ENCODE data around the gene CPXM1.

Gene CPXM1

DNA sequence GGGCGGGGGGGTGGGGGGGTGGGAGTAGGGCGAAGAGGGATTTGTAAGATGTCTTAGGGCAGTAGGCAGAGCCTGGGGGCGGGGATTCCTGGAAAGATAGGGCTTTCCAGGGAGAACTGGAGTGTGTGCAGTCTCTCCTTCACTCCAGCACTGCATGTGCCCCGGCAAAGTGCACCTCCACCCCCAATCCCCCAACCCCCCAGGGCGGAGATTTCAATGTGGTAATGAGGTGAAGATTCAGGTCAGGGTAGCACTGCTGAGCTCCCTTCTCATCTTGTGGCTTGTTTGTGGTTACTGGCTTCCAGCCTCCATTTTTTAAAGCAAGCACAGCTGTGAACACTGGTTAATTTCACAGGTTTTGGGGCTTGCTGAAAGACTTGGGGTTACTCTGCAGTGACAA, 21.6 kb upstream of the CPXM1 start:
- no peak overlapping the region for H3K4me3 ChIP-seq (ENCODE audit: low read depth, low read length)
- in situ Hi-C loops (cut with HindIII; ENCODE audit: low sequenced_read_pairs): no loop called here
- TF ChIP-seq, protein P1, sequence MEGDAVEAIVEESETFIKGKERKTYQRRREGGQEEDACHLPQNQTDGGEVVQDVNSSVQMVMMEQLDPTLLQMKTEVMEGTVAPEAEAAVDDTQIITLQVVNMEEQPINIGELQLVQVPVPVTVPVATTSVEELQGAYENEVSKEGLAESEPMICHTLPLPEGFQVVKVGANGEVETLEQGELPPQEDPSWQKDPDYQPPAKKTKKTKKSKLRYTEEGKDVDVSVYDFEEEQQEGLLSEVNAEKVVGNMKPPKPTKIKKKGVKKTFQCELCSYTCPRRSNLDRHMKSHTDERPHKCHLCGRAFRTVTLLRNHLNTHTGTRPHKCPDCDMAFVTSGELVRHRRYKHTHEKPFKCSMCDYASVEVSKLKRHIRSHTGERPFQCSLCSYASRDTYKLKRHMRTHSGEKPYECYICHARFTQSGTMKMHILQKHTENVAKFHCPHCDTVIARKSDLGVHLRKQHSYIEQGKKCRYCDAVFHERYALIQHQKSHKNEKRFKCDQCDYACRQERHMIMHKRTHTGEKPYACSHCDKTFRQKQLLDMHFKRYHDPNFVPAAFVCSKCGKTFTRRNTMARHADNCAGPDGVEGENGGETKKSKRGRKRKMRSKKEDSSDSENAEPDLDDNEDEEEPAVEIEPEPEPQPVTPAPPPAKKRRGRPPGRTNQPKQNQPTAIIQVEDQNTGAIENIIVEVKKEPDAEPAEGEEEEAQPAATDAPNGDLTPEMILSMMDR (IDR thresholded peaks at IDR 0.05; ENCODE audit: low read depth, low read length): no peak
- DNase-seq (ENCODE audit: low read depth, low spot score): peak; percentile 65

DNA sequence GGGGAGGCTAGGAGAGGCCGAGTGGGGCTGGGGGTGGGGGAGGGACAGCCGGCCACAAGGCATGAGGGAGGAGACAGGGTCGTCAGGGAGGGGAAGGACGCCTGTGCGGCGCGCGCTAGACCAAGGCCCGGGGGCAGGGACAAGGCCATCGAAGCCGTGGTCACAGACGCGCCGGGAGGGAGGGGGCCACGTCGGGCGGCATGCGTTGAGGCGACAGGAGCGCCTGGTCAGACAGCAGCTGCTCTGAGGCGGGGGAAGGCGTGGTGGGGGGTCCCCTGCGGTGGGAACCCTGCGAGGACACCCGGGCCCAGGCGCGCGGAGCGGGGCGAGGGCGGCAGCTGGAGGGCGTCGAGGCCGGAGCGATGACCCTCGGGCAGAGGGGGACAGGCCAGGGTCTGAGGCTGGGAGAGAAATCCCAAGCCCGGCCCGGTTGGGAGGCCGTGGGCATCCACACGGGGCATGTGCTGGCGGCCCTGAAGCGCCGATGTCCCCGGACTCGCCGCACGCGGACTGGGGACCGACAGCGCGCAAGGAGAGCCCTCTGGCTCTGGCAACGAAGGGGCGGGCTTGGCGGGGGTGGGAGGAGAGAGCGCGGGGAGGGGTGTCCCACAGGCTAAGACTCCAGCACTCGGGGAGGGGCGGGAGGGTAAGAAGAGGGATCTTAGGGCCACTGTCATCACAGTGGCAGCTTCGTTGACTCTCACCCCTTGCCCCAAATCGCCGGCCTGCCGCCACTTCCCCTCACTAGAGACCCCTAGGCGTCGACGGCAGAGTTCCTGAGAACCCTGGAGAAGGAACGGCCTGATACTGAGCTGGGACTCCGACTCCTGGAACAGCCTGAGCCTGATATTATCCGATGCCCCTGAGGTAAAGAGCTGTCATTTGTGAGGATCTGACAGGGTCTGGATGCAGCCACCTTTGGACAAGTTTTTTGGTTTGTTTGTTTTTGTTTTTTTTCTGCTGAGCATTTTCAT, 20.8 kb upstream of the CPXM1 start:
- no peak overlapping the region for H3K4me3 ChIP-seq (ENCODE audit: low read depth, low read length)
- in situ Hi-C loops (cut with HindIII; ENCODE audit: low sequenced_read_pairs): no loop called here
- TF ChIP-seq, protein P1 (IDR thresholded peaks at IDR 0.05; ENCODE audit: low read depth, low read length): no peak
- DNase-seq (ENCODE audit: low read depth, low spot score): no peak

DNA sequence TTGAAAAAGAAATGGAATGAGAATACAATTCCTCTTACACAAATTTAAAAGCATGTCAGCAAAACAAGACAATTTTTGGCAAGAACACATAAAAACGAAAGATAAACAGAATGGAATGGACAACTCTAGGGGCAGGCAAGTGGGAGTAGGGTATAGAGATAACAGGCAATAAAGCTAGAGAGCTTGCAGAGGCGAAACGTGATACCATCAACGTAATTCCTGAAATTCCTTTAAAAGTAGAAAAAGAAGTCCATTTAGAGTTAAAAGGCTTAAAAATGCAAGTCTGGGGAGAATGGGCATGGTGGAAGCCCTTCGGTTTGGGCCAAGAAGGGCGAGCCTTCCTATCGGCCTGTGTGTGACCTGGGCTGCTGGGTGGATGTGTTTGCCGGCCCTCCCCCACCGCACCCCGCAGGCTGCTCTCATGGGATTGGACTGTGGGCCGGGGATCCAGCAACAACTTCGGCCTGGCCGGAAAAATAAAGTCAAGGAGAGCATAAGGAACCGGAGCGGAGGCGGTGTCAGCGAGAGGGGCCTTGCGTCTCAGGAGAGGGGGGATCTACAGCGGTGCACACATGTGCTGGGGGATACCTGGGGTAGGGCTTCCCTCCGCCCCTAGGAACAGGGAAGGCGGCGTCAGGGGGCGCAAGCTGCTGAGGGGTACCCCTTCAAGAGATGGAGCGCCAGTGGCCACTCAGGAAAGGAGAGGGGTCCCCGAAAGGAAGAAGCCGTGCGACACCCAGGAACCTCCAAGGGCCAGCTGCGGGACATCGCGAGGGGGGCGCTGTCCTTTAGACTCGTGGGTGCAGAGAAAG, 19.9 kb upstream of the CPXM1 start:
- TF ChIP-seq, protein P1 (IDR thresholded peaks at IDR 0.05; ENCODE audit: low read depth, low read length): no peak
- in situ Hi-C loops (cut with HindIII; ENCODE audit: low sequenced_read_pairs): no loop called here
- peak; percentile 37 for DNase-seq (ENCODE audit: low read depth, low spot score)
- no peak overlapping the region for H3K4me3 ChIP-seq (ENCODE audit: low read depth, low read length)

DNA sequence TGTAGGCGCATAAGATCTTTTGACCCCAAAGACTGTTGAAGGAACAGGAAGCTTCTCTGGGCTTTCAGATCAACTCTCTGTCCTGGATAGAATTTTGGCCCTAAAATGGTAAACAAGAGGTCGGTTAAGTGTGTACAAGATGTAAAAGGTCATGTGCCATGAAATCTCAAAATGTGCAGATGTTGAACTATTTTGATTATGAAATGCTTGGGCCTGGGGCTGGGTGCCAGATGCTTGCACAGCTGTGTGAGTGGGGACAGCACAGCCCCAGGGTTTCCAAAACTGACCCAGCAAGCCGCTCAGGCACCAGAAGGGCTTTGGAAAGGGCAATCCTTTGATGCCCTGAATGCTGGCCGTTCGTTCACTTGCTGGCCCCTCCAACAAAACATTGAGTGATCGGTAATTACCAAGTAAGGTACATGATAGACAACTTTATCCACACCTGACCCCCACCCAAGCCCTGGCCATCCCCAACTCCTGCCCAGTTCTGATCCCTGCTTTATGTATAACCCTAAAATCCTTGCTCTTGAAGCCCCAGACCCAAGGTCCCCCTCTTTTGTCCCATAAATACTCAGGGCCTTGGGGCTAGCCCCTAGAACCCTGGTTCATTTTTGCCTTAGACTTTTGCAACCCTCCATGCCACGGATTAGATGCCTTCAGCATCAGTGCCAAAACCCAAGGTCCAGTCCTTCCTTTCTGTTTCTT, 17.6 kb upstream of the CPXM1 start:
- no peak overlapping the region for H3K4me3 ChIP-seq (ENCODE audit: low read depth, low read length)
- no peak for DNase-seq (ENCODE audit: low read depth, low spot score)
- in situ Hi-C loops (cut with HindIII; ENCODE audit: low sequenced_read_pairs): no loop called here
- TF ChIP-seq, protein P1 (IDR thresholded peaks at IDR 0.05; ENCODE audit: low read depth, low read length): no peak

DNA sequence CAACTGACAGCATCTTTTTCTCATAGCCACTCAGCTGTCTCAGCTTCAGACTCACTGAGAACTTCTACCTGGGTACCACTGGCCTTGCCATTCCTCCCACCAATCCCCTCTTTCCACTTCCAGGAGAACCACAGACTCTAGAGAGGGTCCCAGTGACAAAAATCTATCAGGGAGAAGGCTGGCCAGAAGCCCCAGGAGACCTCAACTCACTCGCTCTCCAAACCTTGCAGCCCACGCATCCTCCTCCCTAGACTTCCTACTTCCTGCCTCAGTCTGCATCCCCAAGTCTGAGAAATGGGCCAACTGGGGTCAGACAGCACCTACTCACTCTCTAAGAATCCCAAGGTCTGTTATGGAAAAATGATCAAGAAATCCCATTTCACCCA, 16.9 kb upstream of the CPXM1 start:
- H3K4me3 ChIP-seq (ENCODE audit: low read depth, low read length): no peak overlapping the region
- in situ Hi-C loops (cut with HindIII; ENCODE audit: low sequenced_read_pairs): no loop called here
- no peak for DNase-seq (ENCODE audit: low read depth, low spot score)
- TF ChIP-seq, protein P1 (IDR thresholded peaks at IDR 0.05; ENCODE audit: low read depth, low read length): no peak

Measured in astrocyte of the spinal cord (primary cell).